IMR-90 (cell line): ENCODE measurements around the gene TMEM30A. TPM values are rescaled to one million over a fixed set of nuclear protein-coding genes. Genes with fewer than 3 reads are reported as not detected.

ENCODE experiments used
- ATAC-seq: fragments of 200-7000 bp; cut with Tn5 transposase; 2 replicates; pipeline ENCODE4 v1.9.1; 2020; ENCODE audit warnings: low read depth, mild to moderate bottlenecking, moderate library complexity
- BruUV-seq: library from RNA; stranded (reverse); fragments of 400-500 nt; replicated peaks from 2 replicates; lab custom pipeline; 2021; lab: Mats Ljungman, UMichigan
- CTCF ChIA-PET: fragments of 300-600 bp; formaldehyde crosslinking; extraction: SDS; loops from one replicate; lab custom pipeline; 2021; ENCODE audit warnings: antibody characterized with exemption; lab: Yijun Ruan, JAX
- POLR2A ChIA-PET: fragments of 300-600 bp; sonication (Branson Sonifier 250); formaldehyde crosslinking; loops from one replicate; lab custom pipeline; 2022; ENCODE audit warnings: antibody characterized with exemption; ENCODE audit not compliant: unreplicated experiment; lab: Charles Lee
- DNase-seq: peaks from one replicate; pipeline ENCODE4 v3.0.0; 2013
- H2AFZ ChIP-seq: replicated peaks from 2 replicates; pipeline ENCODE3; 2013; ENCODE audit warnings: low read length, mild to moderate bottlenecking; ENCODE audit not compliant: poor library complexity
- H2AK5ac ChIP-seq: 2 replicates; pipeline ENCODE4 v1.6.1; 2013; ENCODE audit warnings: low read depth, low read length, inconsistent platforms
- H2AK9ac ChIP-seq: replicated peaks from 2 replicates; pipeline ENCODE3; 2013; ENCODE audit warnings: mild to moderate bottlenecking, low read depth, low read length, moderate library complexity; ENCODE audit not compliant: poor library complexity
- H2BK120ac ChIP-seq: 2 replicates; pipeline ENCODE4 v1.6.1; 2013; ENCODE audit warnings: low read depth, low read length, inconsistent platforms
- H2BK15ac ChIP-seq: 3 replicates; pipeline ENCODE4 v1.6.1; 2013; ENCODE audit warnings: low read depth, low read length, inconsistent platforms
- H2BK20ac ChIP-seq: 2 replicates; pipeline ENCODE4 v1.6.1; 2013; ENCODE audit warnings: low read depth, mild to moderate bottlenecking, inconsistent platforms, low read length, moderate library complexity
- H2BK5ac ChIP-seq: 2 replicates; pipeline ENCODE4 v1.6.1; 2013; ENCODE audit warnings: mild to moderate bottlenecking, low read depth, low read length, inconsistent platforms; ENCODE audit not compliant: poor library complexity, severe bottlenecking
- H3K14ac ChIP-seq: replicated peaks from 2 replicates; pipeline ENCODE4 v1.6.1; 2013; ENCODE audit warnings: low read depth, low read length, inconsistent platforms
- H3K18ac ChIP-seq: 2 replicates; pipeline ENCODE4 v1.6.1; 2013; ENCODE audit warnings: low read depth, low read length, control low read depth
- H3K23ac ChIP-seq: 2 replicates; pipeline ENCODE4 v1.6.1; 2013; ENCODE audit warnings: low read depth, low read length, inconsistent platforms
- H3K27ac ChIP-seq: 2 replicates; pipeline ENCODE4 v1.5.1; 2013; ENCODE audit warnings: mild to moderate bottlenecking, control low read depth, low read length; ENCODE audit not compliant: insufficient read depth
- H3K27me3 ChIP-seq: 2 replicates; pipeline ENCODE4 v1.6.1; 2013; ENCODE audit warnings: low read length; ENCODE audit not compliant: control insufficient read depth, insufficient read depth
- H3K36me3 ChIP-seq: 2 replicates; pipeline ENCODE4 v1.6.1; 2013; ENCODE audit warnings: low read length, mixed read lengths; ENCODE audit not compliant: control insufficient read depth, insufficient read depth
- H3K4ac ChIP-seq: 2 replicates; pipeline ENCODE4 v1.6.1; 2013; ENCODE audit warnings: low read depth, low read length, inconsistent platforms
- H3K4me1 ChIP-seq: 2 replicates; pipeline ENCODE4 v1.6.1; 2013; ENCODE audit warnings: low read length, mixed read lengths; ENCODE audit not compliant: control insufficient read depth, insufficient read depth
- H3K4me2 ChIP-seq: 2 replicates; pipeline ENCODE4 v1.6.1; 2013; ENCODE audit warnings: low read depth, mild to moderate bottlenecking, control low read depth, low read length, moderate library complexity
- H3K4me3 ChIP-seq: 2 replicates; pipeline ENCODE4 v1.5.1; 2013; ENCODE audit warnings: low read depth, mild to moderate bottlenecking, control low read depth, low read length, moderate library complexity; ENCODE audit not compliant: insufficient read depth
- H3K56ac ChIP-seq: 2 replicates; pipeline ENCODE4 v1.6.1; 2013; ENCODE audit warnings: low read length, inconsistent platforms; ENCODE audit not compliant: insufficient read depth; ENCODE audit errors: extremely low read depth
- H3K79me1 ChIP-seq, 2 experiments: 2 replicates each; pipeline ENCODE4 v1.6.1; 2013; ENCODE audit warnings: low read length in 2 of 2, inconsistent platforms in 1 of 2, low read depth in 1 of 2
- H3K9ac ChIP-seq: 2 replicates; pipeline ENCODE4 v1.6.1; 2013; ENCODE audit warnings: low read depth, low read length, control low read depth
- H3K9me1 ChIP-seq: 2 replicates; pipeline ENCODE4 v1.6.1; 2013; ENCODE audit warnings: low read length, inconsistent platforms; ENCODE audit not compliant: insufficient read depth
- H3K9me3 ChIP-seq: 2 replicates; pipeline ENCODE4 v1.6.1; 2013; ENCODE audit warnings: low read length; ENCODE audit not compliant: control insufficient read depth, insufficient read depth
- H4K20me1 ChIP-seq: 2 replicates; pipeline ENCODE4 v1.6.1; 2013; ENCODE audit warnings: low read length, inconsistent platforms; ENCODE audit not compliant: insufficient read depth
- H4K5ac ChIP-seq: 2 replicates; pipeline ENCODE4 v1.6.1; 2013; ENCODE audit warnings: mild to moderate bottlenecking, low read depth, low read length, control low read depth
- H4K8ac ChIP-seq, 2 experiments: 2 replicates each; pipeline ENCODE4 v1.6.1; 2013; ENCODE audit warnings: low read depth in 2 of 2, low read length in 2 of 2, control low read depth in 1 of 2, inconsistent platforms in 1 of 2
- H4K91ac ChIP-seq: 2 replicates; pipeline ENCODE4 v1.6.1; 2013; ENCODE audit warnings: low read depth, low read length, inconsistent platforms; ENCODE audit not compliant: insufficient read depth
- BHLHE40 ChIP-seq: fragments of 150-350 bp; IDR thresholded peaks from 2 replicates; pipeline ENCODE4 v1.6.1; 2016; ENCODE audit warnings: mild to moderate bottlenecking, low read depth, low read length
- CEBPB ChIP-seq: IDR thresholded peaks from 2 replicates; pipeline ENCODE4 v1.6.1; 2012; ENCODE audit warnings: low read depth, low read length, improper control_type of control experiment
- CHD1 ChIP-seq: IDR thresholded peaks from 2 replicates; pipeline ENCODE4 v1.6.1; 2012; ENCODE audit warnings: low read depth, low read length, improper control_type of control experiment
- CTCF ChIP-seq: conservative IDR thresholded peaks from 2 replicates; pipeline ENCODE4 v1.5.1; 2012; ENCODE audit warnings: mild to moderate bottlenecking, low read depth, low read length, improper control_type of control experiment
- ELK1 ChIP-seq: fragments of 150-350 bp; IDR thresholded peaks from 2 replicates; pipeline ENCODE4 v1.6.1; 2016; ENCODE audit warnings: low read depth, mild to moderate bottlenecking, low read length, moderate library complexity, borderline replicate concordance
- FOS ChIP-seq: fragments of 150-350 bp; IDR thresholded peaks from 2 replicates; pipeline ENCODE4 v1.6.1; 2016; ENCODE audit warnings: low read depth, low read length
- MAFK ChIP-seq: IDR thresholded peaks from 2 replicates; pipeline ENCODE4 v1.6.1; 2012; ENCODE audit warnings: low read depth, low read length, improper control_type of control experiment
- MAZ ChIP-seq: IDR thresholded peaks from 2 replicates; pipeline ENCODE4 v1.6.1; 2012; ENCODE audit warnings: low read depth, mild to moderate bottlenecking, low read length, improper control_type of control experiment, moderate library complexity, borderline replicate concordance
- MXI1 ChIP-seq: IDR thresholded peaks from 2 replicates; pipeline ENCODE4 v1.6.1; 2012; ENCODE audit warnings: low read depth, mild to moderate bottlenecking, low read length, moderate library complexity, borderline replicate concordance
- NFE2L2 ChIP-seq: fragments of 150-350 bp; IDR thresholded peaks from 2 replicates; pipeline ENCODE4 v1.6.1; 2016; ENCODE audit warnings: low read depth, mild to moderate bottlenecking, low read length
- POLR2A ChIP-seq: IDR thresholded peaks from 2 replicates; pipeline ENCODE4 v1.6.1; 2012; ENCODE audit warnings: mild to moderate bottlenecking, low read depth, low read length
- RAD21 ChIP-seq: IDR thresholded peaks from 2 replicates; pipeline ENCODE4 v1.6.1; 2012; ENCODE audit warnings: low read length, improper control_type of control experiment
- RCOR1 ChIP-seq: IDR thresholded peaks from 2 replicates; pipeline ENCODE4 v1.6.1; 2012; ENCODE audit warnings: mild to moderate bottlenecking, low read length, improper control_type of control experiment; ENCODE audit not compliant: insufficient replicate concordance
- RFX5 ChIP-seq: IDR thresholded peaks from 2 replicates; pipeline ENCODE4 v1.8.0; 2012; ENCODE audit warnings: low read depth, mild to moderate bottlenecking, low read length, moderate library complexity
- SMC3 ChIP-seq: fragments of 150-350 bp; IDR thresholded peaks from 2 replicates; pipeline ENCODE4 v1.6.1; 2016; ENCODE audit warnings: low read depth, mild to moderate bottlenecking, antibody characterized with exemption, low read length, moderate library complexity
- USF2 ChIP-seq: fragments of 150-350 bp; IDR thresholded peaks from 2 replicates; pipeline ENCODE4 v1.6.1; 2017; ENCODE audit warnings: mild to moderate bottlenecking, antibody characterized with exemption, low read length, low read depth
- WGBS, 2 experiments: methylation state at CpG; one replicate each; pipeline versions ENCODE4 v1.1.5 to v1.1.7; 2013; ENCODE audit warnings: missing lambda C conversion rate in 2 of 2; ENCODE audit not compliant: insufficient read length in 1 of 2; ENCODE audit errors: extremely low coverage in 2 of 2; 5-methylcytosine and 5-hydroxymethylcytosine counted together
- dilution Hi-C: fragments of 300-500 bp; cut with HindIII; formaldehyde crosslinking; loops from one replicate; pipeline ENCODE4 v1.14.3; 2018; ENCODE audit warnings: low sequenced_read_pairs; ENCODE audit not compliant: unreplicated experiment
- in situ Hi-C: fragments of 300-500 bp; cut with MboI; formaldehyde crosslinking; loops from 3 replicates; pipeline ENCODE4 v1.14.3; 2019; ENCODE audit warnings: low sequenced_read_pairs, inconsistent platforms, mixed read lengths
- intact Hi-C: fragments of 100-400 bp; cut with micrococcal nuclease; formaldehyde crosslinking; loops from 2 replicates; pipeline ENCODE4 v1.10.0; 2022
- polyA plus RNA-seq, 3 experiments: library from polyadenylated mRNA; depleted of rRNA; stranded (reverse); fragments of >200 nt; gene quantifications; 2 replicates each; pipeline ENCODE4 v1.2.3, GENCODE V29; 2012; ENCODE audit warnings: low replicate concordance in 1 of 3
- total RNA-seq: library from RNA; depleted of rRNA; stranded (reverse); fragments of >200 nt; gene quantifications from 2 replicates; pipeline ENCODE4 v1.2.3, GENCODE V29; 2012

Gene TMEM30A
- total and polyA plus RNA-seq, 2 of the 4 experiments (the other 2 are of a cell fraction) = 48.5 to 111 TPM

GRCh38 chr6:75213112-75213511, 71.5 kb downstream of the TMEM30A start:
- no peak overlapping the region for H2BK5ac ChIP-seq
- H4K5ac ChIP-seq = no peak overlapping the region
- no peak overlapping the region for H3K4ac ChIP-seq
- H3K18ac ChIP-seq = no peak overlapping the region
- peaks cover 0 to 7% of the 10 kb centered on the region in 2 experiments; a peak in 1 of 4 replicates for H3K79me1 ChIP-seq
- no peaks in the 10 kb centered on the region for H3K36me3 ChIP-seq
- H3K56ac ChIP-seq = no peak overlapping the region
- no TSS peak for BruUV-seq
- H3K4me2 ChIP-seq = no peak overlapping the region
- H3K4me3 ChIP-seq = no peak overlapping the region
- no peak overlapping the region for H2BK120ac ChIP-seq
- H2AK9ac ChIP-seq = no peak overlapping the region
- H2BK20ac ChIP-seq = no peak overlapping the region
- no peak overlapping the region for H2AK5ac ChIP-seq
- ATAC-seq (no peak), DNase-seq (no peak)
- H3K27ac ChIP-seq = no peak overlapping the region
- TF ChIP-seq CHD1 (no peak), NFE2L2 (no peak), ELK1 (no peak), CTCF (no peak), POLR2A (no peak), SMC3 (no peak), MAFK (no peak), RFX5 (no peak), MXI1 (no peak), RCOR1 (no peak), USF2 (no peak), MAZ (no peak), BHLHE40 (no peak), CEBPB (no peak), FOS (no peak), RAD21 (no peak)
- no CpG with 5 or more reads among the region's 1 CpG for WGBS, 2 experiments
- POLR2A ChIA-PET = no interaction called here
- H3K9me3 ChIP-seq = no peaks in the 10 kb centered on the region
- no peak overlapping the region for H3K23ac ChIP-seq
- no peak overlapping the region for H4K91ac ChIP-seq
- CTCF ChIA-PET = interaction anchor here (0.6 kb wide), 1 partner anchor 1480 kb away, joined by 7 read pairs; no protein-coding TSS in a partner anchor
- no peaks in the 10 kb centered on the region for H4K20me1 ChIP-seq
- no peaks in the 10 kb centered on the region for H3K27me3 ChIP-seq
- no peak overlapping the region for H4K8ac ChIP-seq
- no peak overlapping the region for H3K9ac ChIP-seq
- H3K14ac ChIP-seq = no peak overlapping the region
- no peak overlapping the region for H2AFZ ChIP-seq
- intact Hi-C loops (no loop called here), dilution Hi-C loops (no loop called here), in situ Hi-C loops (loop anchor here (5.0 to 10.0 kb wide), 4 partner anchors 1126 to 1538 kb away; no protein-coding TSS in a partner anchor)
- peaks cover 12% of the 10 kb centered on the region for H3K4me1 ChIP-seq
- H2BK15ac ChIP-seq = no peak overlapping the region
- 0 out of 2 replicates have a peak, but pooled peaks cover 2% of the 10 kb centered on the region for H3K9me1 ChIP-seq
